ENCODE data around the gene TTC23. TPM values are rescaled to one million over a fixed set of nuclear protein-coding genes. Genes with fewer than 3 reads are reported as not detected.
A peak's percentile ranks its signal among the peaks of the same experiment; 100 is the strongest.

The TTC23 gene
- total and polyA plus RNA-seq, 7 experiments from 2014 or later: 0.34 to 4.0 (median 0.92) TPM

DNA sequence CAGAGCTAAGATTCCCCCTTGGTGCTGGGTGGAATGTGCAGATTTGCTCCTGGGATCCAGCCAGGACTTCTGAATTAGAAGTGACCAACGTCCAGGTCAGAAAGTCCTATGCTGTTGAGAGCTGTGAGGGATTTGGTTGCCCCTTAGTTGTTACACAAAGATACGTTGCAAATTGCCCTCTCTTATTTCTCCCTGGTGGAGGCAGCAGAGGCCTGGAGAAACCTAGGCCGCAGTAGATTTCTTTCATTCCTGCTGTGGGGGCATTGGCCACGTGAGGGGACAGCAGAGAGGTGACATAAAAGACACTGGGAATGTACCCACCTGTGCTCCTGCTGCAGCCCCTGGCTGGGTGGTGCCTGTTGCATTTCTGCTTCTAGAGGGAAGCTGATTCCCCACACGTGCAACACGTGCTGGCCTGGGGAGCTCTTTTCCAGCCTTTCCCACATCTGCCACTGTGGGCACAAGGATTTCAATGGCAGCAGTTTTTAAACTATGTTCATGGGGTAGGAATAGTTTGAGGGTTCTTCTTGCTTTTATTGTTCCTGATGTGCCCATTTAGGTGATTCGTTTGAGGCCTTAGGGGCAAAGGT, 78.8 kb downstream of the TTC23 start:
- H3K4me3 Mint-ChIP-seq: no peak overlapping the region
- H3K9me3 Mint-ChIP-seq: no peaks in the 10 kb centered on the region
- no peaks in the 10 kb centered on the region for H3K9me3 ChIP-seq (ENCODE audit: control insufficient read depth in 2 of 3, low read length in 3 of 3)
- H3K27ac ChIP-seq (ENCODE audit: low read depth, low read length): no peak overlapping the region
- DNase-seq: no peak
- H3K27me3 Mint-ChIP-seq: no peaks in the 10 kb centered on the region
- peaks cover 0 to 1% (median 0%) of the 10 kb centered on the region in 7 donors for H3K4me1 Mint-ChIP-seq
- H3K4me3 ChIP-seq (ENCODE audit: low read length): no peak overlapping the region
- no peaks in the 10 kb centered on the region for H3K27me3 ChIP-seq (ENCODE audit: control insufficient read depth in 2 of 2, insufficient read depth in 2 of 2, low read length in 2 of 2)
- intact Hi-C loops (cut with micrococcal nuclease): no loop called here
- H3K27ac Mint-ChIP-seq: no peak overlapping the region
- ChIA-PET CTCF (no interaction called here), POLR2A (no interaction called here)
- H3K36me3 Mint-ChIP-seq: no peaks in the 10 kb centered on the region
- no peaks in the 10 kb centered on the region for H3K4me1 ChIP-seq (ENCODE audit: control insufficient read depth in 2 of 2, insufficient read depth in 2 of 2, low read length in 2 of 2)
- no peak for ATAC-seq
- no peaks in the 10 kb centered on the region for H3K36me3 ChIP-seq (ENCODE audit: control insufficient read depth in 2 of 3, insufficient read depth in 3 of 3, low read length in 3 of 3)

DNA sequence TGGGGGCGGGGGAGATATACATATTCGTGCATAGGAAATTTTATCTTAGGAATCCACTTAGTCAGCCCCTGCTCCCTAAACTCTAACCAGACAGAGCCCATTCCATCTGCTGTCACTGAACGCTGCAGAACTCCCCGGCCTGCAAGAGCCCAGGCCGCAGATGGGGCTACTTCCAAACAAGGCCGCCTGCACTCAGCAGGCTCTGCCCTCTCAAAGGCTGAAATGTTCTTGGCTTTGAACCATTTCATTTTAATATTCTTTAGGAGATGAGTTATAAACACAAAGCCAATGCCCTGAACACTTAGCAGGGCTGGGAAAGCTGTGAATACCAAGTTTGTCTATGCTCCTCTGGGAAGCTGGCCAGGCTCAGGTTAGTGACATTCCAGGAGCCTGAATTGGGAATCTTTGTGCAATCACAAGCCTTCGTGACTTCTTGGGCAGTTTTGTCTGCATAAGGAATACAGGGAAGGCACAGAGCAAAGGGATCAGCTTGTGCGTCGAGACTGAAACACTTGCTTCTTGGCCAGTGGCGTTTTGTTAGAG, 79.5 kb downstream of the TTC23 start:
- no peaks in the 10 kb centered on the region for H3K9me3 Mint-ChIP-seq
- ATAC-seq (no peak), DNase-seq (no peak)
- H3K27ac ChIP-seq (ENCODE audit: low read depth, low read length): no peak overlapping the region
- H3K4me3 Mint-ChIP-seq: no peak overlapping the region
- peaks cover 0 to 1% (median 0%) of the 10 kb centered on the region in 7 donors for H3K4me1 Mint-ChIP-seq
- H3K4me3 ChIP-seq (ENCODE audit: low read length): no peak overlapping the region
- ChIA-PET CTCF (no interaction called here), POLR2A (no interaction called here)
- no peaks in the 10 kb centered on the region for H3K27me3 ChIP-seq (ENCODE audit: control insufficient read depth in 2 of 2, insufficient read depth in 2 of 2, low read length in 2 of 2)
- peak overlapping the region in 1 of 9 donors; percentile 36 for H3K27ac Mint-ChIP-seq
- no peaks in the 10 kb centered on the region for H3K36me3 ChIP-seq (ENCODE audit: control insufficient read depth in 2 of 3, insufficient read depth in 3 of 3, low read length in 3 of 3)
- H3K4me1 ChIP-seq (ENCODE audit: control insufficient read depth in 2 of 2, insufficient read depth in 2 of 2, low read length in 2 of 2): no peaks in the 10 kb centered on the region
- H3K9me3 ChIP-seq (ENCODE audit: control insufficient read depth in 2 of 3, low read length in 3 of 3): no peaks in the 10 kb centered on the region
- H3K36me3 Mint-ChIP-seq: no peaks in the 10 kb centered on the region
- no peaks in the 10 kb centered on the region for H3K27me3 Mint-ChIP-seq
- intact Hi-C loops (cut with micrococcal nuclease): no loop called here

DNA sequence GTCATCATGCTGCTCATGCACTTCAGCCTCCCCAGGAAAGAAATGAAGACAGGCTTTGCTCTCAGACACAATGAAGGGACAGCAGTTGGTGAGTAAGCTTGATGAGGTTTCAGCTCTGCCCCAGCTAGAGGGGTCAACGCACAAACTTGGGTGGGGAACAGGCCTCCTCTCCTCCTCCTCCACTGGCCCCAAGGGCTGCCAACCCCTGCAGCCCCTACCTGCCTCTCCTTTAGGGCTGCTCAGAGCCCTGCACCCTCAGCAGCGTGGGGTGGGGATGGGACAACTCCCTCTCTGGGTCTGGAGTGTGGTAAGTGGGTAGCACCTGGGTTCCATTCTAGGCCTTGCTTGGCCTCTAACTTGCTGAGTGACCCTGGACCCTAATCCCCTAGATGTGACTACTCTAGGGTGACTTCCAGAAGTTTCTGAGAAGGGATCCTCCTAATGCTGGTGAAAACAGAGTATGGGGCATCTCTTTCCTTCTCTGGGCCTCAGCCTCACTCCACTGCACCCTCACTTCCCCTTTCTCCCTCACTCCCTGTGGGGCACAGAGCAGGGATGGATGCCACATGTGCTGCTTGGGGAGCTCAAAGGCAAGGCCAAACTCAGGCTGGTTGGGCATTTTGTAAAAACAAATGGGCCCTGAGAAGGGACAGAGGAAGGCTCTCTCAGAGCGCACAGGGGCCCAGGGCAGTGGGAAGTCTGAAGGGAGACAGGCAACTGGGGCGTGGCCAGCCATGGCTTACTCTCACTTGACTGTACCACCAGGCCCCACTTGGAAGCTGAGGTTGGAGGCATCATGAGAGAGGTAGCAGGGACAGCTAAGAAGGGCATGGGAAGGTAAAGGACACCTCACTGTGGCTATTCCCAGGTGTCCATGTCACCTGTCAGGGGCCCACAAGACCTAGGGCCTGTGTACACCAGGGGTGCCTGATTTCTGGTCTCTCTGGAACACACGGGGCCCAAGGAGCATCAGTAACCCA, 80.5 kb downstream of the TTC23 start:
- H3K4me3 ChIP-seq (ENCODE audit: low read length): no peak overlapping the region
- no peaks in the 10 kb centered on the region for H3K4me1 ChIP-seq (ENCODE audit: control insufficient read depth in 2 of 2, insufficient read depth in 2 of 2, low read length in 2 of 2)
- no peaks in the 10 kb centered on the region for H3K9me3 ChIP-seq (ENCODE audit: control insufficient read depth in 2 of 3, low read length in 3 of 3)
- intact Hi-C loops (cut with micrococcal nuclease): no loop called here
- Mint-ChIP-seq H3K27me3 (no peaks in the 10 kb centered on the region), H3K36me3 (no peaks in the 10 kb centered on the region), H3K4me1 (peaks cover 0 to 9% (median 4%) of the 10 kb centered on the region in 7 donors), H3K9me3 (no peaks in the 10 kb centered on the region), H3K27ac (peak overlapping the region in 1 of 9 donors; percentile 36), H3K4me3 (no peak overlapping the region)
- H3K27me3 ChIP-seq (ENCODE audit: control insufficient read depth in 2 of 2, insufficient read depth in 2 of 2, low read length in 2 of 2): no peaks in the 10 kb centered on the region
- no peak overlapping the region for H3K27ac ChIP-seq (ENCODE audit: low read depth, low read length)
- CTCF ChIA-PET: no interaction called here
- POLR2A ChIA-PET: no interaction called here
- no peak for ATAC-seq
- no peaks in the 10 kb centered on the region for H3K36me3 ChIP-seq (ENCODE audit: control insufficient read depth in 2 of 3, insufficient read depth in 3 of 3, low read length in 3 of 3)
- no peak for DNase-seq

DNA sequence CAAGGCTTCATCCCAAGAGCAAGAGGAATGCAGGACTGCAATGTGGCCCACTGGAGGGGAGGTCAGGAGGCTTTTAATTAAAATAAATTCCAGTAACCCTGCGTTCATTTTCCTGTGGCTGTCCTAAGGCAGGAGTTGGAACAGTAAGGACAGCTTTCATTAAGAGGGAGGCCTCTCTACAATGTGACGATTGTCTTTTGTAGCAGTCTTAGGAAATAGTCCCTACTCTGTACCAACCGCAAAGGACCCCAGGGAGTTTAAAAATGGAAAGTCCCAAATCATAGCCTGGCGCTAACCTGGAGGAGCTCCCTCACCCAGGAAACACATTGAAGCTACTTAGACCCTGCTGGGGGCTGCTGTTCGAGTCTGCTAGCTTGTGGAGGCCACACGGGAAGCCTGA, 81.7 kb downstream of the TTC23 start:
- H3K9me3 ChIP-seq (ENCODE audit: control insufficient read depth in 2 of 3, low read length in 3 of 3): no peaks in the 10 kb centered on the region
- intact Hi-C loops (cut with micrococcal nuclease): no loop called here
- Mint-ChIP-seq H3K9me3 (no peaks in the 10 kb centered on the region), H3K27me3 (no peaks in the 10 kb centered on the region), H3K4me1 (peaks cover 0 to 21% (median 17%) of the 10 kb centered on the region in 7 donors), H3K27ac (no peak overlapping the region), H3K36me3 (no peaks in the 10 kb centered on the region), H3K4me3 (no peak overlapping the region)
- H3K4me1 ChIP-seq (ENCODE audit: control insufficient read depth in 2 of 2, insufficient read depth in 2 of 2, low read length in 2 of 2): peaks cover 0 to 6% of the 10 kb centered on the region in 2 donors
- no peaks in the 10 kb centered on the region for H3K27me3 ChIP-seq (ENCODE audit: control insufficient read depth in 2 of 2, insufficient read depth in 2 of 2, low read length in 2 of 2)
- no peak overlapping the region for H3K4me3 ChIP-seq (ENCODE audit: low read length)
- DNase-seq (no peak), ATAC-seq (no peak)
- no peak overlapping the region for H3K27ac ChIP-seq (ENCODE audit: low read depth, low read length)
- CTCF ChIA-PET: no interaction called here
- no peaks in the 10 kb centered on the region for H3K36me3 ChIP-seq (ENCODE audit: control insufficient read depth in 2 of 3, insufficient read depth in 3 of 3, low read length in 3 of 3)
- POLR2A ChIA-PET: no interaction called here

DNA sequence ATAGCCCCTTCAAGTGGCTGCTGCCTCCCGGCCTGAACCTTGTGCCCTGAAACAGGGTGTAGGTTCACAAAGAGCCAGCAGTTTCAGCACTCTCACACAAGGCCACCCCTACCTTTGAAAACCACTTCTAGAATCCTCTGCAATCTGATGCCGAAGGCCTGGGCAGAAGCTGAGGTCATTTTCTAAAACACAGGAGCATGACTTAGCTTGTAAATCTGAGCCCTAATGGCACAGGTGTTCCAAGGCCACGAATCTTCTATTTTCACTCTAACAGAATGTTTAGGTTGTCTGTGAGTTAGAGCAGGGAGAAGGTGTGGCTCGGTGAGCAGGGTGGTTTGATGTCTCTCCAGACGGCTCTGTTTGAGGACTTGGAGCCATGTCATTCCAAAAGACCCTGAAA, 82.2 kb downstream of the TTC23 start:
- H3K4me1 Mint-ChIP-seq: peaks cover 0 to 24% (median 19%) of the 10 kb centered on the region in 7 donors
- no peak overlapping the region for H3K27ac Mint-ChIP-seq
- no peaks in the 10 kb centered on the region for H3K9me3 Mint-ChIP-seq
- Histone ChIP-seq H3K9me3 (ENCODE audit: control insufficient read depth in 2 of 3, low read length in 3 of 3) (no peaks in the 10 kb centered on the region), H3K27ac (ENCODE audit: low read depth, low read length) (no peak overlapping the region), H3K4me1 (ENCODE audit: control insufficient read depth in 2 of 2, insufficient read depth in 2 of 2, low read length in 2 of 2) (peaks cover 0 to 6% of the 10 kb centered on the region in 2 donors), H3K27me3 (ENCODE audit: control insufficient read depth in 2 of 2, insufficient read depth in 2 of 2, low read length in 2 of 2) (no peaks in the 10 kb centered on the region), H3K36me3 (ENCODE audit: control insufficient read depth in 2 of 3, insufficient read depth in 3 of 3, low read length in 3 of 3) (no peaks in the 10 kb centered on the region), H3K4me3 (ENCODE audit: low read length) (no peak overlapping the region)
- POLR2A ChIA-PET: no interaction called here
- CTCF ChIA-PET: no interaction called here
- DNase-seq: no peak
- intact Hi-C loops (cut with micrococcal nuclease): no loop called here
- H3K36me3 Mint-ChIP-seq: no peaks in the 10 kb centered on the region
- ATAC-seq: no peak
- no peaks in the 10 kb centered on the region for H3K27me3 Mint-ChIP-seq
- H3K4me3 Mint-ChIP-seq: no peak overlapping the region

DNA sequence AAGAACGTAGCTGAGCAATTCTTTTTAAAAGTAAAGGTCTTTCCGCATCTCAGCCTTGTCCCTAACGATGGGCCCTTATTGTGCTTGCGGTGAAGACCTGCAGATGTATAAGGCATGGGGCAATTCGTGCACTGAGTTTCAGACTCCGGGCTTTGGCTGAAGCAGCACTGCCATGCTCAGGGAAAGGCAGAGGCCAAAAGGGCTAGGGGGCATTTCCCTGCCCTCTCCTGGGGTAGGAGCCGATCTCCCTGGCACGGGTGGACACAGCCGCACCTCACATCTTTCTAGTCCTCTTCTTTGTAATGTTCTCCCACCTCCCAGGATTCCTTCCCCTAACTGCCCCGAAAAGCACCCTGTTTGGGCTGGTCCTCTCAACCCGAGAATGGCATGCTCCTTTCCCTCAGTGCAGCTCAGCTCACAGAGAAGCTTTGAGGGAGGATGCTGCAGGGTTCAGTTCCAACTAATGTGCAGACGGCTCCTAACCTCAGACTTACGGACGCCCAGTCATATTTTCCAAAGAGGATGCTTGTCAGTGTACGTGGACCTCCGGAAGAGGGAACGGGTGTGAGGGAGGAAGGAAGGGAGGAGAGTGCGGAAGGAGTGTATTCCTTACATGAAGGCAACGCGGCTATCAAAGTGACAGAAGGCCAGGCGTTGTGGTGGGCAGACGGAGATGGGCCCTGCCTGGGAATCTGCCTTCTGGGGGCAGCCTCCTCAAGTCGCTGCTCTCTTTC, 83.3 kb downstream of the TTC23 start:
- Histone ChIP-seq H3K4me1 (ENCODE audit: control insufficient read depth in 2 of 2, insufficient read depth in 2 of 2, low read length in 2 of 2) (peaks cover 0 to 6% of the 10 kb centered on the region in 2 donors), H3K9me3 (ENCODE audit: control insufficient read depth in 2 of 3, low read length in 3 of 3) (no peaks in the 10 kb centered on the region), H3K4me3 (ENCODE audit: low read length) (no peak overlapping the region), H3K36me3 (ENCODE audit: control insufficient read depth in 2 of 3, insufficient read depth in 3 of 3, low read length in 3 of 3) (no peaks in the 10 kb centered on the region), H3K27ac (ENCODE audit: low read depth, low read length) (no peak overlapping the region), H3K27me3 (ENCODE audit: control insufficient read depth in 2 of 2, insufficient read depth in 2 of 2, low read length in 2 of 2) (no peaks in the 10 kb centered on the region)
- ATAC-seq (no peak), DNase-seq (no peak)
- POLR2A ChIA-PET: no interaction called here
- no peaks in the 10 kb centered on the region for H3K27me3 Mint-ChIP-seq
- intact Hi-C loops (cut with micrococcal nuclease): no loop called here
- peaks cover 0 to 24% (median 19%) of the 10 kb centered on the region in 7 donors for H3K4me1 Mint-ChIP-seq
- CTCF ChIA-PET: no interaction called here
- H3K9me3 Mint-ChIP-seq: no peaks in the 10 kb centered on the region
- H3K36me3 Mint-ChIP-seq: no peaks in the 10 kb centered on the region
- H3K4me3 Mint-ChIP-seq: no peak overlapping the region
- no peak overlapping the region for H3K27ac Mint-ChIP-seq

Measured in naive thymus-derived CD4-positive, alpha-beta T cell (primary cell).